ENCODE measurements around the gene TRPV4.
A peak's percentile ranks its signal among the peaks of the same experiment; 100 is the strongest.

Gene TRPV4

DNA sequence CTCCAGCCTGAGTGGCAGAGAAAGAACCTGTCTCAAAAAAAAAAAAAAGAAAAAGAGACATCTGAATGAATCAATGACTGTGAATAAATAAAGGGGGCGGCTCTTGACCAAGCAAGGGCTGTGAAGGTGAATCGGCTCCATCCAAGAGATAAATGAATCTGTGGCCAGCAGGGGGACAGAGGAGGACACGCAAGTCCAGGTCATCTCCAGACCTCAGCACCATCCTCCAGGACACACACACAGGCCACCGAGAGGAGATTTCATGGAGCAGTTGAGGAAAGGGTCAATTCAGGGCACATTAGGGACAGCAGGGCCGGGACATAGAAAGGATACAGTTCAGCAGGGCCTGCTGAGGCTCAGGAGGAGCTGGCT lies 21.6 kb downstream of the TRPV4 start:
- TF ChIP-seq CTCF (IDR thresholded peaks at IDR 0.05; ENCODE audit: borderline replicate concordance, control extremely low read depth, extremely low read depth, insufficient read depth, missing control alignments) = no peak
- in situ Hi-C loops (cut with MboI; ENCODE audit: low sequenced_read_pairs, unreplicated experiment) = no loop called here
- DNase-seq (ENCODE audit: low spot score) = no peak

DNA sequence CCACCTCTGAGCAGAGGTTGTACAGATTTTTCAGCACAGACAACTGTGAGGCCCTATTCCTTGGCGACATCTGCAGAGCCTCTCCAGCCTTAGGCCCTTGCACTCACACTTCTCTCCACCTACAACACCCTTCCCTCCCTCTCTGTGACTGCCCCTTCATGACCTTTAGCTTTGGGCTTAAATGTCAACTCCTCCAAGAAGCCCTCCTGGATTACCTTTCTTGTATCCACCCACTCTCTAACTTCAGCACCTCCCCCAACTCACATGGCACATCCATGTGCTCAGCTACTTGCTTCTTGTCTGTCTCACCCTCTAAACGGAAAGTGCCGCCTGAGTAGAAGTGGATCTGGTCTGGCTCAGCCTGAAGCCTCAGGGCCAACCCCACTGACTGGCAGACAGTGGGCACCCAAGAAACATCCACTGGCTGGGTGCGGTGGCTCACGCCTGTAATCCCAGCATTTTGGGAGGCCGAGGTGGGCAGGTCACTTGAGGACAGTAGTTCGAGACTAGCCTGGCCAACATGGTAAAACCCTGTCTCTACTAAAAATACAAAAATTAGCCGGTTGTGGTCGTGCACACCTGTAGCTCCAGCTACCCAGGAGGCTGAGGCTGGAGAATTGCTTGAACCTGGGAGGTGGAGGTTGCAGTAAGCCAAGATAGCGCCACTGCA lies 22.1 kb downstream of the TRPV4 start:
- in situ Hi-C loops (cut with MboI; ENCODE audit: low sequenced_read_pairs, unreplicated experiment) = no loop called here
- DNase-seq (ENCODE audit: low spot score) = no peak
- TF ChIP-seq CTCF (IDR thresholded peaks at IDR 0.05; ENCODE audit: borderline replicate concordance, control extremely low read depth, extremely low read depth, insufficient read depth, missing control alignments) = no peak

- in situ Hi-C loops (cut with MboI; ENCODE audit: low sequenced_read_pairs, unreplicated experiment) = no loop called here
- no peak for TF ChIP-seq CTCF (IDR thresholded peaks at IDR 0.05; ENCODE audit: borderline replicate concordance, control extremely low read depth, extremely low read depth, insufficient read depth, missing control alignments)
- no peak for DNase-seq (ENCODE audit: low spot score)
These were observed 24.1 kb downstream of the TRPV4 start for GRCh38 chr12:109808876-109809646.

DNA sequence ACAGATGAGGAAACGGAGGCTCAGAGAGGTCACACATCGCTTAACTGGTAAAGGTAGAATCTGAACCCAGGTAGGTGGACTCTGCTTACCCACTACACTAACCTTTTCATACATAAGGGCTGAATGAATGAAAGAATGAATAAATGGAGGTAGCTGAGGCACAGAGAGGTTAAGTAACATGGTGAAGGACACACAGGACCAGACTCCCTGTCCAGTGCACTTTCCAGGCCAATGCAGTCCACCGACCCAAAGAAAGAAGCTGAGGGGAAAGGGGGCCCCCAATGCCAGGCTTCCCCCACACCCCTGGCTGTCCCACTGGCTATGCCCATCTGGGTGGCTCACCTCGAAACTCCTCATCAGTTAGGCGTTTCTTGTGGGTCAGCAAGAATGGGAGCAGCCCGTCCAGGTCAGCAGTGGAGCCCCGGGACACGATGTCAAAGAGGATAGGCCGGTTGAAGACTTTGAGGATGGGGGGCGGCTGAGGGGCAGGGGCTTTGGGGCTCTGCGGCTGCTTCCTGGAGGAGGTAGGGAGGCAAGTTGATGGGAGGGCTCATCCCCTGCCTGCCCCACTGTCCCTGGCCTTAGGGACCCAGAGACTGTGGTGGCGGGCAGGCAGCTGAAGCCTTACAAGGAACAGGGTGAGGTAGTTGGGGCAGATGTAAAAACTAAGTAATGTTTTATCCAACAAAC lies 25.1 kb downstream of the TRPV4 start:
- TF ChIP-seq CTCF (IDR thresholded peaks at IDR 0.05; ENCODE audit: borderline replicate concordance, control extremely low read depth, extremely low read depth, insufficient read depth, missing control alignments) = no peak
- in situ Hi-C loops (cut with MboI; ENCODE audit: low sequenced_read_pairs, unreplicated experiment) = no loop called here
- DNase-seq (ENCODE audit: low spot score) = no peak

DNA sequence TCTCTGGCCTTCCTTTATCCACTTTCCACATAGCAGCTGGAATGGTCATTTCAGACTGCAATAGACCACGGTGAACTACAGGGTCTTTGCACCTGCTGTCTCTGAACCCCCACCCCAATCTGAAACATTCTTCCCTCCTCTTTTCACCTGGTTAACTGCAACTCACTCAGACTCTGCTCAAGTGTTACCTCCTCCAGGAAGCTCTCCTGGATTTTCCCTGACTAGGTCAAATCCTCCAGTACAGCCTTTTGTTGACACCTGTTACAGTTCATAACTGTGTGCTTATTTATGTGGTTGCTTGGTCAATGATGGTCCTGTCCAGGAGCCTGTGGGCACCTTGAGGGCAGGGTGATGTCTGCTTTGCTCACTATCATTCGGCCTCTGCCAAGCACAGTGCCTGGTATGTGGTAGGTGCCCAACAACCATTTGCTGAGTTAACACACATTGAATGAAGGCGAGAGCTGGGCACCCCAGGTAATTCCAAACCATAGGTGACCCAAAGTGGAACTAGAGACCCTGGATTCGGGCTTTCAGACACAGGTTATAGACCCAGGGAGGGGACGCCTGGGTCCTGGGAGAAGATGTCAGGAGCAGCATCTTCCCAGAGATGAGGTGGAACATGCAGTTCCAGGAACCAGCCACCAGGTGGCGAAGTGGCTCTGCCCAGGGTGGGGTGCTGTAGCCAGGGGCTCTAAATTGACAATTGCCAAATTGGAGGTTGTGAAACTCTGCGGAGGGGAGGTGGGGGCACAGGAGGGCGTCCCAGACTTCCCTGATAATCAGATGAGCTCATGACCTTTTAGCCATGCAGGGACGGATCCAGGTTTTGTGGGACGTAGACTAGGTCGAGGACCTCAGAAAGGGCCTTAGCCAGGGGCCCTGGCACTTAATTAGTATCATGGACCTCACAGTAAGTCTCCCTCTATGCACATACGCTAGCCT lies 28.1 kb downstream of the TRPV4 start:
- TF ChIP-seq CTCF (IDR thresholded peaks at IDR 0.05; ENCODE audit: borderline replicate concordance, control extremely low read depth, extremely low read depth, insufficient read depth, missing control alignments) = peak; percentile 85
- DNase-seq (ENCODE audit: low spot score) = peak; percentile 87
- in situ Hi-C loops (cut with MboI; ENCODE audit: low sequenced_read_pairs, unreplicated experiment) = no loop called here

DNA sequence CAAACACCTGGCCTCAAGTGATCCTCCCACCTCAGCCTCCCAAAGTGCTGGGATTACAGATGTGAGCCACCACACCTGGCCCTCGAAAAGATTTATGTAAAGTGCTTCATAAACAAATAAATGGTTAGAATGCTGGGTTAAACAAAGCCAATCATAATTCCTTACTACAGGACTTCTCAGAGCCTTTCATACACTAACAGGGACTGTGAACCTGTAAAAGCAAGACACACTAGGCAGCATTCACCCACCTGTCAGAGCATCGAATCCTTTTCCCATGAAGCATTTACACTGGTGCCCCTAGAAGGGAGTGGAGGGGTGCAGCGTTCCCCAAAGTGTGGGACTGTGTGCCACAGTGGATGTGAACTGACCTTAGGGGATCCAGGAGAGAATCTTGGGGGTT lies 29.5 kb downstream of the TRPV4 start:
- in situ Hi-C loops (cut with MboI; ENCODE audit: low sequenced_read_pairs, unreplicated experiment) = no loop called here
- TF ChIP-seq CTCF (IDR thresholded peaks at IDR 0.05; ENCODE audit: borderline replicate concordance, control extremely low read depth, extremely low read depth, insufficient read depth, missing control alignments) = no peak
- DNase-seq (ENCODE audit: low spot score) = no peak

Measured in GM13976 (cell line).